Activated naive CD4-positive, alpha-beta T cell treated with anti-CD3 and anti-CD28 coated beads, Interleukin-2, amount 10 ng/mL, durations not matched to agents 7 days and 5 days (primary cell): ENCODE measurements around the gene FOXK2.

ENCODE experiments used
- CTCF ChIA-PET: fragments of 350-600 bp; sonication (Branson Sonifier 250); formaldehyde crosslinking; loops from one replicate; lab custom pipeline; 2021; ENCODE audit warnings: antibody characterized with exemption; lab: Charles Lee
- DNase-seq: peaks from one replicate; pipeline ENCODE4 v3.0.0-alpha.2; 2020
- H3K27ac Mint-ChIP-seq: one replicate; pipeline ENCODE4 v1.8.0; 2021; ENCODE audit warnings: mild to moderate bottlenecking, moderate library complexity, mixed read lengths
- H3K27me3 Mint-ChIP-seq: one replicate; pipeline ENCODE4 v1.8.0; 2021; ENCODE audit warnings: mild to moderate bottlenecking, mixed read lengths
- H3K36me3 Mint-ChIP-seq: one replicate; pipeline ENCODE4 v1.8.0; 2021; ENCODE audit warnings: mixed read lengths
- H3K4me1 Mint-ChIP-seq: one replicate; pipeline ENCODE4 v1.8.0; 2021; ENCODE audit warnings: mixed read lengths
- H3K4me3 Mint-ChIP-seq: one replicate; pipeline ENCODE4 v1.8.0; 2021; ENCODE audit warnings: mild to moderate bottlenecking, moderate library complexity, mixed read lengths
- H3K9me3 Mint-ChIP-seq: one replicate; pipeline ENCODE4 v1.8.0; 2021; ENCODE audit warnings: mixed read lengths

Gene FOXK2

GRCh38 chr17:82600731-82601446 lies 81.4 kb downstream of the FOXK2 start:
- no peak for DNase-seq
- H3K4me3 Mint-ChIP-seq = no peak overlapping the region
- H3K27me3 Mint-ChIP-seq = no peaks in the 10 kb centered on the region
- H3K4me1 Mint-ChIP-seq = peaks cover 12% of the 10 kb centered on the region
- H3K9me3 Mint-ChIP-seq = no peaks in the 10 kb centered on the region
- no peak overlapping the region for H3K27ac Mint-ChIP-seq
- peaks cover 51% of the 10 kb centered on the region for H3K36me3 Mint-ChIP-seq
- CTCF ChIA-PET = no interaction called here

- no peaks in the 10 kb centered on the region for H3K27me3 Mint-ChIP-seq
- peaks cover 57% of the 10 kb centered on the region for H3K36me3 Mint-ChIP-seq
- no peak overlapping the region for H3K27ac Mint-ChIP-seq
- H3K4me1 Mint-ChIP-seq = peaks cover 12% of the 10 kb centered on the region
- no peak overlapping the region for H3K4me3 Mint-ChIP-seq
- H3K9me3 Mint-ChIP-seq = no peaks in the 10 kb centered on the region
- DNase-seq = no peak
- CTCF ChIA-PET = no interaction called here
These were observed 82.0 kb downstream of the FOXK2 start for GRCh38 chr17:82601447-82602000.

- CTCF ChIA-PET = no interaction called here
- H3K27ac Mint-ChIP-seq = no peak overlapping the region
- H3K4me1 Mint-ChIP-seq = peaks cover 12% of the 10 kb centered on the region
- H3K4me3 Mint-ChIP-seq = no peak overlapping the region
- H3K36me3 Mint-ChIP-seq = peaks cover 52% of the 10 kb centered on the region
- DNase-seq = no peak
- H3K9me3 Mint-ChIP-seq = no peaks in the 10 kb centered on the region
- no peaks in the 10 kb centered on the region for H3K27me3 Mint-ChIP-seq
These were observed 83.0 kb downstream of the FOXK2 start for GRCh38 chr17:82602487-82602886.

GRCh38 chr17:82602986-82603710 lies 83.6 kb downstream of the FOXK2 start:
- Mint-ChIP-seq H3K27ac (peak overlapping the region; percentile 84), H3K4me3 (no peak overlapping the region), H3K36me3 (peaks cover 50% of the 10 kb centered on the region), H3K9me3 (no peaks in the 10 kb centered on the region), H3K27me3 (no peaks in the 10 kb centered on the region), H3K4me1 (peaks cover 12% of the 10 kb centered on the region)
- DNase-seq = no peak
- CTCF ChIA-PET = no interaction called here

- Mint-ChIP-seq H3K27me3 (no peaks in the 10 kb centered on the region), H3K4me3 (no peak overlapping the region), H3K9me3 (no peaks in the 10 kb centered on the region), H3K36me3 (peaks cover 50% of the 10 kb centered on the region), H3K27ac (peak overlapping the region; percentile 84), H3K4me1 (peaks cover 12% of the 10 kb centered on the region)
- DNase-seq = peak; percentile 71
- CTCF ChIA-PET = no interaction called here
These were observed 84.5 kb downstream of the FOXK2 start for GRCh38 chr17:82603981-82604448.

GRCh38 chr17:82604532-82604931 lies 85.0 kb downstream of the FOXK2 start:
- H3K9me3 Mint-ChIP-seq = no peaks in the 10 kb centered on the region
- no peak for DNase-seq
- H3K27ac Mint-ChIP-seq = peak overlapping the region; percentile 84
- H3K36me3 Mint-ChIP-seq = peaks cover 49% of the 10 kb centered on the region
- H3K4me3 Mint-ChIP-seq = no peak overlapping the region
- H3K4me1 Mint-ChIP-seq = peaks cover 12% of the 10 kb centered on the region
- no peaks in the 10 kb centered on the region for H3K27me3 Mint-ChIP-seq
- CTCF ChIA-PET = no interaction called here

GRCh38 chr17:82605939-82606600 lies 86.5 kb downstream of the FOXK2 start:
- H3K27ac Mint-ChIP-seq = peak overlapping the region; percentile 55
- DNase-seq = no peak
- peaks cover 52% of the 10 kb centered on the region for H3K36me3 Mint-ChIP-seq
- peaks cover 12% of the 10 kb centered on the region for H3K4me1 Mint-ChIP-seq
- no peaks in the 10 kb centered on the region for H3K9me3 Mint-ChIP-seq
- no peak overlapping the region for H3K4me3 Mint-ChIP-seq
- no peaks in the 10 kb centered on the region for H3K27me3 Mint-ChIP-seq
- CTCF ChIA-PET = no interaction called here

- Mint-ChIP-seq H3K4me3 (no peak overlapping the region), H3K27me3 (no peaks in the 10 kb centered on the region), H3K27ac (no peak overlapping the region), H3K4me1 (peaks cover 5% of the 10 kb centered on the region), H3K36me3 (peaks cover 35% of the 10 kb centered on the region), H3K9me3 (no peaks in the 10 kb centered on the region)
- CTCF ChIA-PET = no interaction called here
- no peak for DNase-seq
These were observed 89.3 kb downstream of the FOXK2 start for GRCh38 chr17:82608816-82609215.

- H3K36me3 Mint-ChIP-seq = peaks cover 30% of the 10 kb centered on the region
- peak overlapping the region; percentile 76 for H3K27ac Mint-ChIP-seq
- no peaks in the 10 kb centered on the region for H3K27me3 Mint-ChIP-seq
- CTCF ChIA-PET = no interaction called here
- no peak for DNase-seq
- H3K4me3 Mint-ChIP-seq = no peak overlapping the region
- no peaks in the 10 kb centered on the region for H3K4me1 Mint-ChIP-seq
- no peaks in the 10 kb centered on the region for H3K9me3 Mint-ChIP-seq
These were observed 90.1 kb downstream of the FOXK2 start for GRCh38 chr17:82609655-82610054.

- Mint-ChIP-seq H3K27ac (no peak overlapping the region), H3K36me3 (peaks cover 28% of the 10 kb centered on the region), H3K4me3 (no peak overlapping the region), H3K9me3 (no peaks in the 10 kb centered on the region), H3K4me1 (no peaks in the 10 kb centered on the region), H3K27me3 (no peaks in the 10 kb centered on the region)
- DNase-seq = no peak
- CTCF ChIA-PET = interaction anchor here (0.6 to 1.5 kb wide), 2 partner anchors 18 to 39 kb away, joined by 3 read pairs; no protein-coding TSS in a partner anchor
These were observed 91.9 kb downstream of the FOXK2 start for GRCh38 chr17:82611140-82612058.

- Mint-ChIP-seq H3K36me3 (peaks cover 33% of the 10 kb centered on the region), H3K9me3 (no peaks in the 10 kb centered on the region), H3K27ac (no peak overlapping the region), H3K27me3 (no peaks in the 10 kb centered on the region), H3K4me3 (no peak overlapping the region), H3K4me1 (no peaks in the 10 kb centered on the region)
- CTCF ChIA-PET = no interaction called here
- DNase-seq = no peak
These were observed 94.0 kb downstream of the FOXK2 start for GRCh38 chr17:82613283-82614094.

GRCh38 chr17:82614095-82614631 lies 94.6 kb downstream of the FOXK2 start:
- H3K27ac Mint-ChIP-seq = no peak overlapping the region
- peaks cover 40% of the 10 kb centered on the region for H3K36me3 Mint-ChIP-seq

More at GRCh38 chr17:82614095-82614631, 94.6 kb downstream of the FOXK2 start:
- Mint-ChIP-seq H3K27me3 (no peaks in the 10 kb centered on the region), H3K4me1 (no peaks in the 10 kb centered on the region), H3K4me3 (no peak overlapping the region), H3K9me3 (no peaks in the 10 kb centered on the region)
- no peak for DNase-seq
- CTCF ChIA-PET = no interaction called here
